ENCODE data around the gene CA14.

Gene CA14

GRCh38 chr1:150263549-150263948 lies 6.0 kb downstream of the CA14 start:
- Histone ChIP-seq H3K27me3 (ENCODE audit: low read length) (no peaks in the 10 kb centered on the region), H3K9ac (ENCODE audit: low read length) (no peak overlapping the region), H3K4me2 (ENCODE audit: low read depth, low read length, poor library complexity, severe bottlenecking) (no peak overlapping the region), H3K79me2 (ENCODE audit: insufficient read depth, low read length) (peaks cover 15% of the 10 kb centered on the region), H3K4me3 (ENCODE audit: insufficient read depth, low read length, poor library complexity, severe bottlenecking) (no peak overlapping the region), H3K27ac (ENCODE audit: low read depth, low read length) (no peak overlapping the region), H3K36me3 (ENCODE audit: low read length) (no peaks in the 10 kb centered on the region), H3K9me3 (ENCODE audit: insufficient read depth, low read length) (no peaks in the 10 kb centered on the region), H4K20me1 (ENCODE audit: low read depth, low read length) (no peaks in the 10 kb centered on the region), H3F3A (ENCODE audit: insufficient read depth) (peaks cover 3% of the 10 kb centered on the region; the same call in 1 of the 2 replicates), H3K9me2 (replicated peaks; ENCODE audit: insufficient read depth, low read length) (no peaks in the 10 kb centered on the region), H2AFZ (ENCODE audit: low read depth, low read length, severe bottlenecking) (no peak overlapping the region)
- TF ChIP-seq, protein P1, sequence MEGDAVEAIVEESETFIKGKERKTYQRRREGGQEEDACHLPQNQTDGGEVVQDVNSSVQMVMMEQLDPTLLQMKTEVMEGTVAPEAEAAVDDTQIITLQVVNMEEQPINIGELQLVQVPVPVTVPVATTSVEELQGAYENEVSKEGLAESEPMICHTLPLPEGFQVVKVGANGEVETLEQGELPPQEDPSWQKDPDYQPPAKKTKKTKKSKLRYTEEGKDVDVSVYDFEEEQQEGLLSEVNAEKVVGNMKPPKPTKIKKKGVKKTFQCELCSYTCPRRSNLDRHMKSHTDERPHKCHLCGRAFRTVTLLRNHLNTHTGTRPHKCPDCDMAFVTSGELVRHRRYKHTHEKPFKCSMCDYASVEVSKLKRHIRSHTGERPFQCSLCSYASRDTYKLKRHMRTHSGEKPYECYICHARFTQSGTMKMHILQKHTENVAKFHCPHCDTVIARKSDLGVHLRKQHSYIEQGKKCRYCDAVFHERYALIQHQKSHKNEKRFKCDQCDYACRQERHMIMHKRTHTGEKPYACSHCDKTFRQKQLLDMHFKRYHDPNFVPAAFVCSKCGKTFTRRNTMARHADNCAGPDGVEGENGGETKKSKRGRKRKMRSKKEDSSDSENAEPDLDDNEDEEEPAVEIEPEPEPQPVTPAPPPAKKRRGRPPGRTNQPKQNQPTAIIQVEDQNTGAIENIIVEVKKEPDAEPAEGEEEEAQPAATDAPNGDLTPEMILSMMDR (IDR thresholded peaks at IDR 0.05; ENCODE audit: insufficient read depth, low read length, poor library complexity, severe bottlenecking): no peak
- TF ChIP-seq EZH2phosphoT487 (conservative IDR thresholded peaks at IDR 0.05; ENCODE audit: low read length): no peak

GRCh38 chr1:150267896-150268295 lies 10.3 kb downstream of the CA14 start:
- Histone ChIP-seq H4K20me1 (ENCODE audit: low read depth, low read length) (no peaks in the 10 kb centered on the region), H3K9me3 (ENCODE audit: insufficient read depth, low read length) (no peaks in the 10 kb centered on the region), H3K27ac (ENCODE audit: low read depth, low read length) (peak overlapping the region; percentile 60; the same call in 1 of the 2 replicates), H3K4me3 (ENCODE audit: insufficient read depth, low read length, poor library complexity, severe bottlenecking) (peak overlapping the region; percentile 94), H3K9me2 (replicated peaks; ENCODE audit: insufficient read depth, low read length) (no peaks in the 10 kb centered on the region), H3K79me2 (ENCODE audit: insufficient read depth, low read length) (peaks cover 17% of the 10 kb centered on the region), H3F3A (ENCODE audit: insufficient read depth) (peaks cover 3% of the 10 kb centered on the region; the same call in 1 of the 2 replicates), H3K36me3 (ENCODE audit: low read length) (no peaks in the 10 kb centered on the region), H3K9ac (ENCODE audit: low read length) (peak overlapping the region; percentile 97), H2AFZ (ENCODE audit: low read depth, low read length, severe bottlenecking) (no peak overlapping the region), H3K27me3 (ENCODE audit: low read length) (no peaks in the 10 kb centered on the region), H3K4me2 (ENCODE audit: low read depth, low read length, poor library complexity, severe bottlenecking) (peak overlapping the region; percentile 85)
- no peak for TF ChIP-seq EZH2phosphoT487 (conservative IDR thresholded peaks at IDR 0.05; ENCODE audit: low read length)
- TF ChIP-seq, protein P1 (IDR thresholded peaks at IDR 0.05; ENCODE audit: insufficient read depth, low read length, poor library complexity, severe bottlenecking): no peak

GRCh38 chr1:150268340-150268704 lies 10.7 kb downstream of the CA14 start:
- Histone ChIP-seq H3K9ac (ENCODE audit: low read length) (peak overlapping the region; percentile 97), H2AFZ (ENCODE audit: low read depth, low read length, severe bottlenecking) (peak overlapping the region; percentile 85), H3K4me2 (ENCODE audit: low read depth, low read length, poor library complexity, severe bottlenecking) (peak overlapping the region; percentile 85), H3F3A (ENCODE audit: insufficient read depth) (peaks cover 3% of the 10 kb centered on the region; the same call in 1 of the 2 replicates), H3K27ac (ENCODE audit: low read depth, low read length) (peak overlapping the region; percentile 60), H3K4me3 (ENCODE audit: insufficient read depth, low read length, poor library complexity, severe bottlenecking) (peak overlapping the region; percentile 94), H3K9me2 (replicated peaks; ENCODE audit: insufficient read depth, low read length) (no peaks in the 10 kb centered on the region), H3K36me3 (ENCODE audit: low read length) (no peaks in the 10 kb centered on the region), H4K20me1 (ENCODE audit: low read depth, low read length) (no peaks in the 10 kb centered on the region), H3K79me2 (ENCODE audit: insufficient read depth, low read length) (peaks cover 17% of the 10 kb centered on the region), H3K9me3 (ENCODE audit: insufficient read depth, low read length) (no peaks in the 10 kb centered on the region), H3K27me3 (ENCODE audit: low read length) (no peaks in the 10 kb centered on the region)
- TF ChIP-seq, protein P1 (IDR thresholded peaks at IDR 0.05; ENCODE audit: insufficient read depth, low read length, poor library complexity, severe bottlenecking): no peak

All from SU-DHL-6 (cell line).